Fibroblast of lung (primary cell): ENCODE results near the gene IL17RA. TPM values are rescaled to one million over a fixed set of nuclear protein-coding genes. Genes with fewer than 3 reads are reported as not detected.

Experiments used
- DNase-seq, 2 donors: peaks; one replicate each; pipeline versions ENCODE4 v3.0.0 to v3.0.0-alpha.2; 2010; ENCODE audit warnings: low read depth in 2 of 2
- H2AFZ ChIP-seq: 2 replicates; pipeline ENCODE4 v1.5.1; 2012; ENCODE audit warnings: low read length, control low read depth, inconsistent platforms
- H3K27ac ChIP-seq: 2 replicates; pipeline ENCODE4 v1.5.1; 2011; ENCODE audit warnings: low read length, control low read depth; ENCODE audit not compliant: insufficient read depth
- H3K27me3 ChIP-seq: 2 replicates; pipeline ENCODE4 v1.5.1; 2011; ENCODE audit warnings: mild to moderate bottlenecking, low read length; ENCODE audit not compliant: control insufficient read depth, insufficient read depth
- H3K36me3 ChIP-seq: 2 replicates; pipeline ENCODE4 v1.5.1; 2011; ENCODE audit warnings: low read length; ENCODE audit not compliant: control insufficient read depth, insufficient read depth
- H3K4me1 ChIP-seq: 2 replicates; pipeline ENCODE4 v1.5.1; 2011; ENCODE audit warnings: low read length; ENCODE audit not compliant: control insufficient read depth, insufficient read depth; ENCODE audit errors: extremely low read depth
- H3K4me2 ChIP-seq: 2 replicates; pipeline ENCODE4 v1.5.1; 2011; ENCODE audit warnings: low read length, control low read depth; ENCODE audit not compliant: insufficient read depth; ENCODE audit errors: extremely low read depth
- H3K4me3 ChIP-seq, 4 experiments: fragments of 200-600 bp in 1 of 4; sonication (generic) in 1 of 4; replicated peaks in 1 of 4; 2 replicates each; pipeline ENCODE4 v1.5.1; 2011 to 2016; ENCODE audit warnings: low read length in 4 of 4, low read depth in 3 of 4, mild to moderate bottlenecking in 3 of 4, control low read depth in 2 of 4, inconsistent platforms in 1 of 4, mixed read lengths in 1 of 4; ENCODE audit not compliant: insufficient read depth in 1 of 4; ENCODE audit errors: control extremely low read depth in 1 of 4
- H3K79me2 ChIP-seq: 2 replicates; pipeline ENCODE4 v1.5.1; 2012; ENCODE audit warnings: mild to moderate bottlenecking, low read length, inconsistent platforms; ENCODE audit not compliant: control insufficient read depth, insufficient read depth
- H3K9ac ChIP-seq: 2 replicates; pipeline ENCODE4 v1.5.1; 2011; ENCODE audit warnings: mild to moderate bottlenecking, low read length, control low read depth; ENCODE audit not compliant: insufficient read depth
- H3K9me3 ChIP-seq: 2 replicates; pipeline ENCODE4 v1.5.1; 2012; ENCODE audit warnings: low read depth, low read length; ENCODE audit not compliant: control insufficient read depth, insufficient read depth
- H4K20me1 ChIP-seq: 2 replicates; pipeline ENCODE4 v1.5.1; 2011; ENCODE audit warnings: low read length; ENCODE audit not compliant: control insufficient read depth, insufficient read depth; ENCODE audit errors: extremely low read depth
- CTCF ChIP-seq, 2 donors: IDR thresholded peaks in 1 of 2; conservative IDR thresholded peaks in 1 of 2; 1 replicate in 1 of 2; 2 replicates in 1 of 2; pipeline ENCODE4 v1.5.1; 2011 to 2012; ENCODE audit warnings: low read length in 2 of 2, control low read depth in 1 of 2, inconsistent platforms in 1 of 2, low read depth in 1 of 2, mild to moderate bottlenecking in 1 of 2
- EZH2 ChIP-seq: IDR thresholded peaks from 2 replicates; pipeline ENCODE4 v1.5.1; 2012; ENCODE audit warnings: low read length, control low read depth, mild to moderate bottlenecking; ENCODE audit errors: missing control alignments
- polyA plus RNA-seq, 2 donors: library from polyadenylated mRNA; depleted of rRNA in 1 of 2; stranded (reverse) in 1 of 2; unstranded in 1 of 2; fragments of >200 nt; gene quantifications; 2 replicates each; pipeline ENCODE4 v1.2.1, GENCODE V29; 2011 to 2012; ENCODE audit warnings: missing spikeins in 1 of 2
- total RNA-seq: library from RNA; depleted of rRNA; stranded (reverse); fragments of >200 nt; gene quantifications from 2 replicates; pipeline ENCODE4 v1.2.1, GENCODE V29; 2014

The IL17RA gene
- total and polyA plus RNA-seq, 2 donors (not counting 1 experiment from before 2014, with no cell fraction given) = 5.3 to 7.1 TPM

- Histone ChIP-seq H2AFZ (no peak overlapping the region), H3K4me3 (no peak overlapping the region), H3K36me3 (no peaks in the 10 kb centered on the region), H4K20me1 (no peaks in the 10 kb centered on the region), H3K9me3 (no peaks in the 10 kb centered on the region), H3K27me3 (no peaks in the 10 kb centered on the region), H3K27ac (no peak overlapping the region), H3K4me1 (no peaks in the 10 kb centered on the region), H3K79me2 (peaks cover 9% of the 10 kb centered on the region), H3K9ac (no peak overlapping the region), H3K4me2 (no peak overlapping the region)
- TF ChIP-seq CTCF (conservative IDR thresholded peaks at IDR 0.05 in 1 of 2, IDR thresholded peaks at IDR 0.05 in 1 of 2; ENCODE audit: low read depth in 1 of 2, low read length in 2 of 2) = no peak
- TF ChIP-seq EZH2 = no peak
- DNase-seq = no peak
Observed at GRCh38 chr22:17149076-17149815, 64.4 kb downstream of the IL17RA start.

GRCh38 chr22:17152340-17152739 lies 67.5 kb downstream of the IL17RA start:
- Histone ChIP-seq H3K79me2 (peaks cover 14% of the 10 kb centered on the region), H3K4me3 (no peak overlapping the region), H3K36me3 (no peaks in the 10 kb centered on the region), H2AFZ (no peak overlapping the region), H3K9me3 (no peaks in the 10 kb centered on the region), H4K20me1 (no peaks in the 10 kb centered on the region), H3K4me1 (no peaks in the 10 kb centered on the region), H3K9ac (no peak overlapping the region), H3K4me2 (no peak overlapping the region), H3K27ac (no peak overlapping the region), H3K27me3 (no peaks in the 10 kb centered on the region)
- DNase-seq = no peak
- TF ChIP-seq CTCF (conservative IDR thresholded peaks at IDR 0.05 in 1 of 2, IDR thresholded peaks at IDR 0.05 in 1 of 2; ENCODE audit: low read depth in 1 of 2, low read length in 2 of 2) (no peak), EZH2 (no peak)

- Histone ChIP-seq H3K9ac (no peak overlapping the region), H4K20me1 (no peaks in the 10 kb centered on the region), H3K4me3 (no peak overlapping the region), H3K27me3 (no peaks in the 10 kb centered on the region), H3K36me3 (no peaks in the 10 kb centered on the region), H3K27ac (no peak overlapping the region), H3K4me2 (no peak overlapping the region), H3K79me2 (peaks cover 17% of the 10 kb centered on the region), H3K4me1 (no peaks in the 10 kb centered on the region), H3K9me3 (no peaks in the 10 kb centered on the region), H2AFZ (no peak overlapping the region)
- DNase-seq = no peak
- TF ChIP-seq EZH2 = no peak
Observed at GRCh38 chr22:17152971-17153370, 68.2 kb downstream of the IL17RA start.
